ENCODE results near the gene TOPBP1.
"Not testable (repeated sequence)": the region's sequence is repeated elsewhere in the genome, so short reads cannot be mapped to it uniquely, and the experiment has no call there.

DNA sequence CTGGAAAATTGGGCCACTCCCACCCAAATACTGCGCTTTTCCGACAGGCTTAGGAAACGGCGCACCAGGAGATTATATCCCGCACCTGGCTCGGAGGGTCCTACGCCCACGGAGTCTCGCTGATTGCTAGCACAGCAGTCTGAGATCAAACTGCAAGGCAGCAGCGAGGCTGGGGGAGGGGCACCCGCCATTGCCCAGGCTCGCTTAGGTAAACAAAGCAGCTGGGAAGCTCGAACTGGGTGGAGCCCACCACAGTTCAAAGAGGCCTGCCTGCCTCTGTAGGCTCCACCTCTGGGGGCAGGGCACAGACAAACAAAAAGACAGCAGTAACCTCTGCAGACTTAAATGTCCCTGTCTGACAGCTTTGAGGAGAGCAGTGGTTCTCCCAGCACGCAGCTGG lies 110.2 kb downstream of the TOPBP1 start:
- TF ChIP-seq CTCF (IDR thresholded peaks at IDR 0.05; ENCODE audit: poor library complexity); EZH2 (IDR thresholded peaks at IDR 0.05; ENCODE audit: borderline replicate concordance); EZH2phosphoT487 (IDR thresholded peaks at IDR 0.05; ENCODE audit: low read depth, severe bottlenecking, unreplicated experiment): not testable (repeated sequence)
